ENCODE measurements around the gene PARD3B. TPM values are rescaled to one million over a fixed set of nuclear protein-coding genes. Genes with fewer than 3 reads are reported as not detected.

The PARD3B gene
- total and polyA plus RNA-seq, 2 of the 8 experiments (the other 6 are each of a cell fraction or from before 2014, with no cell fraction given) = 1.2 to 5.7 TPM

GRCh38 chr2:204545861-204546735 is 823 bp downstream of the PARD3B start (continued):
- TF ChIP-seq ATF2 (IDR thresholded peaks at IDR 0.05; ENCODE audit: low read length) (no peak), SIRT6 (IDR thresholded peaks at IDR 0.05; ENCODE audit: low read length) (no peak), SIN3A (conservative IDR thresholded peaks at IDR 0.05 in 1 of 2, IDR thresholded peaks at IDR 0.05 in 1 of 2; ENCODE audit: low read depth in 1 of 2, low read length in 2 of 2) (no peak), TEAD4 (IDR thresholded peaks at IDR 0.05; ENCODE audit: low read depth, low read length) (no peak), EZH2 (IDR thresholded peaks at IDR 0.05; ENCODE audit: low read depth, low read length, severe bottlenecking) (no peak), CEBPB (IDR thresholded peaks at IDR 0.05; ENCODE audit: low read depth, low read length) (no peak), MAX (IDR thresholded peaks at IDR 0.05) (peak; percentile 86), POLR2A (IDR thresholded peaks at IDR 0.05; ENCODE audit: control extremely low read depth in 1 of 2, low read depth in 2 of 2, low read length in 2 of 2) (no peak), EGR1 (IDR thresholded peaks at IDR 0.05; ENCODE audit: borderline replicate concordance, low read depth, low read length) (no peak), BCL11A (IDR thresholded peaks at IDR 0.05; ENCODE audit: low read depth in 2 of 2, low read length in 2 of 2) (no peak), E2F6 (IDR thresholded peaks at IDR 0.05) (peak; percentile 82), SP1 (IDR thresholded peaks at IDR 0.05; ENCODE audit: low read depth, low read length) (no peak), SRF (IDR thresholded peaks at IDR 0.05; ENCODE audit: low read depth, low read length) (no peak)

All from H1 (cell line).